GM21619 (cell line): ENCODE data around the gene USP38.
"Not testable (repeated sequence)": the region's sequence is repeated elsewhere in the genome, so short reads cannot be mapped to it uniquely, and the experiment has no call there.

Source experiments
- ATAC-seq: cut with Tn5 transposase; IDR thresholded peaks from one replicate; pipeline ENCODE4 v1.9.1; 2021; ENCODE audit not compliant: unreplicated experiment

USP38 gene

DNA sequence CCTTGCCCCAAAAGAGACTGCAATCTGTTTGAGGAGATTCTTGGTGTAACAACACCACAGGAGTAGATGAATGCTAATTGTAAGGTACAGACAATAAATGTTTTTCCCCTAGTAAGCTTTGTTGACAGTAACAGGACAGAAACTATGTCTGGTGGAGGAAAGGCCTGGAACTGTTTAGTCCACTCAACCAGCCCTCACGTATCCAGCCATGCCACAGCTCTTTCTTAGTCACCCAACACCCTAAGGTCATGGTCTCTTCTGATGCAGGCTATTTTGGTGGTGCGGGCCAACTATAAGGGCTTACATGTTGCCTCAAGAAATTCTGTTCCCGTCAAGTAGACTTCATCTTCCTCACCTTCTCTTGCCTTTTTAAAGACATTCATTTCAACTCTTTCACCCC is 76.0 kb downstream of the USP38 start:
- ATAC-seq = no peak

DNA sequence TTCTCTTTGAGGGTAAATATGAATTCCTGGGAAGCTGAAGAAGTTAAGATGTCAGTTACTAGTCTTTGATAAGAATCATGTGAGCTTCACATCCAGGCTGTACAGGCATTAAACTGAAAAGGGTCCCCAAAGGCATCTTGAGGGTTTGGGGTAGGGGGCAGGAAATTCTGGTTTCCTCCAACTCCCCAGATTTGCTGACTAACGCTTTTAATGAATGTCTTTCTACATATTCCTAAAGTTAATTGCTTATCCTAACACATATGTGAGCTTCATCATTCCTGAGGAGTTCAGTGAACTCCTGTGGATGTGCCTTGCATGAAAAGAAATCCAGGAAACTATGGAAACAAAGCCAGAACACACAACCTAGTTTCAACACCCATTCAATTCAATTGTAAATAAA is 78.1 kb downstream of the USP38 start:
- no peak for ATAC-seq

DNA sequence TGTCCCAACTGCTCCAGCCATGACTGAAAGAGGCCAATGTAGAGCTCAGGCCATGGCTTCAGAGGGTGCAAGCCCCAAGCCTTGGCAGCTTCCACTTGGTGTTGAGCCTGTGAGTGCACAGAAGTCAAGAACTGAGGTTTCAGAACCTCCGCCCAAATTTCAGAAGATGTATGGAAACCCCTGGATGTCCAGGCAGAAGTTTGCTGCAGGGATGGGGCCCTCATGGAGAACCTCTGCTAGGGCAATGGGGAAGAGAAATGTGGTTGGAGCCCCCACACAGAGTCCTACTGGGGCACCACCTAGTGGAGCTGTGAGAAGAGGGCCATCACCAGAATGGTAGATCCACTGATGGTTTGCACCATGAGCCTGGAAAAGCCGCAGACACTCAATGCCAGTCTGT is 83.0 kb downstream of the USP38 start:
- ATAC-seq = not testable (repeated sequence)

DNA sequence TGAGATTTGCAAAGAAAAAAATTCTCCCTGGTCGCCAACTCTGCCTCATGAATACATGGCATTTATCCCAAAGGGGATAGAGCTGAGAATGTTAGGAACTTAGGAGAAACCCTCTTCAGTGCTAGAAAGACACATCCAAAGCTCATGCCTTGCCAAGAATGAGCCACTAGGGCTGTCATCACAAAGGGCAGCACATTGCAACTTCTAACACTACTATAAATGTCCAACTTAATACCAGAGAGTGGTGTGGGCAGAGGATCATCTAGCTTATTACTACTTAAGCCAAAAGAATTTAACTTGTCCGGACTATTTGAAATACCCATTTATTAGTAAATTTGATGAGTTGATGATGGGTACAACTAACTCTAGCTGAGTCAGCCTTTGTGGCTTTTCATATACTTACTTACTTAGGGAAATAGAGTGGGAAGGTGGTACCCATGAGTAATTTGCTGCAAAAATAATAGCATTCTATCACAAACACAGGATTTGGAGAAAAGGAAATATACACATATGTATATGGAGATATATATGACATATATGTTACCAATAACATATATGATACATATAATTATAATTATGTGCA is 85.6 kb downstream of the USP38 start:
- no peak for ATAC-seq
